HEK293 (cell line): ENCODE measurements around the gene FXYD5.

Experiments
- KLF7 ChIP-seq: fragments of 450-650 bp; formaldehyde crosslinking; IDR thresholded peaks from 2 replicates; pipeline ENCODE4 v1.5.1; 2016; ENCODE audit warnings: missing biosample characterization, missing genetic modification characterization, borderline replicate concordance
- OSR2 ChIP-seq: fragments of 450-650 bp; formaldehyde crosslinking; IDR thresholded peaks from 2 replicates; pipeline ENCODE4 v1.5.1; 2016; ENCODE audit warnings: missing biosample characterization, missing genetic modification characterization
- OVOL3 ChIP-seq: fragments of 450-650 bp; formaldehyde crosslinking; IDR thresholded peaks from 2 replicates; pipeline ENCODE4 v1.5.1; 2016; ENCODE audit warnings: missing biosample characterization, missing genetic modification characterization
- SCRT2 ChIP-seq: fragments of 450-650 bp; formaldehyde crosslinking; IDR thresholded peaks from 2 replicates; pipeline ENCODE4 v1.5.1; 2016; ENCODE audit warnings: missing biosample characterization, missing genetic modification characterization
- ZBTB21 ChIP-seq: fragments of 450-650 bp; formaldehyde crosslinking; IDR thresholded peaks from 2 replicates; pipeline ENCODE4 v1.5.1; 2017; ENCODE audit warnings: missing biosample characterization, missing genetic modification characterization
- ZEB2 ChIP-seq: fragments of 450-650 bp; formaldehyde crosslinking; IDR thresholded peaks from 2 replicates; pipeline ENCODE4 v1.5.1; 2016; ENCODE audit warnings: missing biosample characterization, missing genetic modification characterization
- ZFP3 ChIP-seq: fragments of 450-650 bp; formaldehyde crosslinking; IDR thresholded peaks from 2 replicates; pipeline ENCODE4 v1.5.1; 2016; ENCODE audit warnings: low read depth, missing biosample characterization, missing genetic modification characterization
- ZFP69B ChIP-seq: fragments of 450-650 bp; formaldehyde crosslinking; IDR thresholded peaks from 2 replicates; pipeline ENCODE4 v1.5.1; 2016; ENCODE audit warnings: missing biosample characterization, missing genetic modification characterization
- ZNF138 ChIP-seq: fragments of 450-650 bp; formaldehyde crosslinking; IDR thresholded peaks from 2 replicates; pipeline ENCODE4 v1.5.1; 2016; ENCODE audit warnings: missing biosample characterization, missing genetic modification characterization, borderline replicate concordance
- ZNF16 ChIP-seq: fragments of 450-650 bp; formaldehyde crosslinking; IDR thresholded peaks from 2 replicates; pipeline ENCODE4 v1.5.1; 2016; ENCODE audit warnings: low read depth, missing biosample characterization, missing genetic modification characterization
- ZNF19 ChIP-seq: fragments of 450-650 bp; formaldehyde crosslinking; IDR thresholded peaks from 2 replicates; pipeline ENCODE4; 2016; ENCODE audit warnings: missing biosample characterization, missing genetic modification characterization, low read depth
- ZNF2 ChIP-seq: fragments of 450-650 bp; formaldehyde crosslinking; IDR thresholded peaks from 2 replicates; pipeline ENCODE4 v1.5.1; 2016; ENCODE audit warnings: missing biosample characterization, missing genetic modification characterization
- ZNF366 ChIP-seq: fragments of 450-650 bp; formaldehyde crosslinking; conservative IDR thresholded peaks from 2 replicates; pipeline ENCODE4 v1.5.1; 2016; ENCODE audit warnings: missing biosample characterization, missing genetic modification characterization
- ZNF548 ChIP-seq: fragments of 450-650 bp; formaldehyde crosslinking; IDR thresholded peaks from 2 replicates; pipeline ENCODE4 v1.5.1; 2016; ENCODE audit warnings: missing biosample characterization, missing genetic modification characterization
- ZNF585B ChIP-seq: fragments of 450-650 bp; formaldehyde crosslinking; IDR thresholded peaks from 2 replicates; pipeline ENCODE4 v1.5.1; 2016; ENCODE audit warnings: missing biosample characterization, missing genetic modification characterization
- ZNF600 ChIP-seq: fragments of 450-650 bp; formaldehyde crosslinking; IDR thresholded peaks from 2 replicates; pipeline ENCODE4 v1.5.1; 2016; ENCODE audit warnings: missing biosample characterization, missing genetic modification characterization
- ZNF624 ChIP-seq: fragments of 450-650 bp; formaldehyde crosslinking; IDR thresholded peaks from 2 replicates; pipeline ENCODE4 v1.5.1; 2017; ENCODE audit warnings: missing biosample characterization, missing genetic modification characterization
- ZNF76 ChIP-seq: fragments of 450-650 bp; formaldehyde crosslinking; IDR thresholded peaks from 2 replicates; pipeline ENCODE4; 2016; ENCODE audit warnings: low read depth, missing biosample characterization, missing genetic modification characterization, borderline replicate concordance
- ZNF792 ChIP-seq: fragments of 450-650 bp; formaldehyde crosslinking; IDR thresholded peaks from 2 replicates; pipeline ENCODE4 v1.5.1; 2016; ENCODE audit warnings: missing biosample characterization, missing genetic modification characterization
- ZXDB ChIP-seq: fragments of 450-650 bp; formaldehyde crosslinking; IDR thresholded peaks from 2 replicates; pipeline ENCODE4 v1.5.1; 2016; ENCODE audit warnings: missing biosample characterization, missing genetic modification characterization
- TF ChIP-seq, protein P1 (sequence below): fragments of 450-650 bp; formaldehyde crosslinking; IDR thresholded peaks from 2 replicates; pipeline ENCODE4 v1.5.1; 2016; ENCODE audit warnings: missing biosample characterization, missing genetic modification characterization
- TF ChIP-seq, protein P2 (sequence below): fragments of 450-650 bp; formaldehyde crosslinking; IDR thresholded peaks from 2 replicates; pipeline ENCODE4 v1.5.1; 2016; ENCODE audit warnings: missing biosample characterization, missing genetic modification characterization
- TF ChIP-seq, protein P3 (sequence below): IDR thresholded peaks from 2 replicates; pipeline ENCODE4 v1.6.1; 2011; ENCODE audit warnings: mild to moderate bottlenecking, low read depth, low read length, borderline replicate concordance
- TF ChIP-seq, protein P4 (sequence below): fragments of 450-650 bp; formaldehyde crosslinking; IDR thresholded peaks from 2 replicates; pipeline ENCODE4 v1.5.1; 2017; ENCODE audit warnings: missing biosample characterization, missing genetic modification characterization
- TF ChIP-seq, protein P5 (sequence below): fragments of 450-650 bp; formaldehyde crosslinking; IDR thresholded peaks from 2 replicates; pipeline ENCODE4 v1.5.1; 2017; ENCODE audit warnings: missing biosample characterization, missing genetic modification characterization
- TF ChIP-seq, protein P6 (sequence below): fragments of 450-650 bp; formaldehyde crosslinking; IDR thresholded peaks from 2 replicates; pipeline ENCODE4 v1.5.1; 2016; ENCODE audit warnings: missing biosample characterization, missing genetic modification characterization

The FXYD5 gene

DNA sequence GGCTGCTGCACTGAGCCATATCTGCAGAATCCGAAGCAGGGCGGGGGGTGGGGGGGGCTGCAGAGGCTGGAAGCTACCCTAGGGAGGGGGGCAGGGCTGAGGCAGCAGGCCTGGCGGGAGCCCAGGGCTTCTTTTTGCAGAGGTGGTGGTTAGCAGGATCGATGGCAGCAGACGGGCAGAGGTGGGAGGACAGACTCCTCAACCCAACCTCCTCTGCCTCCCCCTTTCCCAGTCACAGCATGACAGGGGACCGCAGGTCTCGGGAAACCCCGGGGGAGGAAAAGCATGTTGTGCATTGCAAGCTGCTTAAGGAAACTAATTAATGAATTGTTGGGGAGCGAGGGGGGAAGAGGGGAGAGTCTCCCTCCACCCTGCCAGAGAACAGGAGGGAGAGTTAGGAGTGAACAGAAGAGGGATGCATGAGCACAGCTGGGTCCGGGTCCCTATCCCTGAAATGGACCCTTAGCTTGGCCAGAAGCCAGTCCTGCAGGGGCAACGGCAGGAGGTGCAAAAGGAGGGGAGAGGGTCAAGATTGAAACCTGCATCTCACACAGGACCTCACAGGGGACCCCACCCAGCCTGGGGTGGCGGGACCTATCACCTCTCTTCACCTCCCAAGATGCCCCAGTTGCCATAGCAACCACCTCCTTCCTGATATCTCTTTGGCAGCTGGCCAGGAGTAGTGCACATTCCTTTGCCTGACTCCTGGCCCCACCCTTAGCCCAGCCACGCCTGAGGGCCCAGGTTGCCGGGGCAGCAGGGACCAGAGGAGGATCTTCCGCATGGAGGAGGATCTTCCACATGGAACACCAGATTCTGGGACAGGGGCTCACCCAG is 9.7 kb upstream of the FXYD5 start (continued):
- TF ChIP-seq ZNF16 (tag by site-specific recombination) (no peak), ZXDB (peak; percentile 88), ZFP3 (no peak), ZFP69B (0 out of 2 replicates have a peak, but pooled peaks have one; percentile 64), ZBTB21 (tag by site-specific recombination) (peak; percentile 48; the same call in 1 of the 2 replicates), KLF7 (tag by site-specific recombination) (peak; percentile 39; the same call in 1 of the 2 replicates), ZNF19 (no peak), ZNF2 (peak; percentile 78; the same call in 1 of the 2 replicates), ZNF624 (tag by site-specific recombination) (no peak), ZNF366 (tag by site-specific recombination) (peak; percentile 82), ZNF585B (tag by site-specific recombination) (no peak), ZNF138 (no peak), ZNF548 (tag by site-specific recombination) (no peak; the same call in 1 of the 2 replicates), OVOL3 (tag by site-specific recombination) (no peak), ZNF600 (tag by site-specific recombination) (peak; percentile 30; the same call in 1 of the 2 replicates), ZNF792 (tag by site-specific recombination) (no peak), SCRT2 (tag by site-specific recombination) (no peak), ZEB2 (tag by site-specific recombination) (0 out of 2 replicates have a peak, but pooled peaks have one; percentile 56), ZNF76 (tag by site-specific recombination) (peak; percentile 18; the same call in 1 of the 2 replicates), OSR2 (tag by site-specific recombination) (no peak)
- TF ChIP-seq, protein P1, sequence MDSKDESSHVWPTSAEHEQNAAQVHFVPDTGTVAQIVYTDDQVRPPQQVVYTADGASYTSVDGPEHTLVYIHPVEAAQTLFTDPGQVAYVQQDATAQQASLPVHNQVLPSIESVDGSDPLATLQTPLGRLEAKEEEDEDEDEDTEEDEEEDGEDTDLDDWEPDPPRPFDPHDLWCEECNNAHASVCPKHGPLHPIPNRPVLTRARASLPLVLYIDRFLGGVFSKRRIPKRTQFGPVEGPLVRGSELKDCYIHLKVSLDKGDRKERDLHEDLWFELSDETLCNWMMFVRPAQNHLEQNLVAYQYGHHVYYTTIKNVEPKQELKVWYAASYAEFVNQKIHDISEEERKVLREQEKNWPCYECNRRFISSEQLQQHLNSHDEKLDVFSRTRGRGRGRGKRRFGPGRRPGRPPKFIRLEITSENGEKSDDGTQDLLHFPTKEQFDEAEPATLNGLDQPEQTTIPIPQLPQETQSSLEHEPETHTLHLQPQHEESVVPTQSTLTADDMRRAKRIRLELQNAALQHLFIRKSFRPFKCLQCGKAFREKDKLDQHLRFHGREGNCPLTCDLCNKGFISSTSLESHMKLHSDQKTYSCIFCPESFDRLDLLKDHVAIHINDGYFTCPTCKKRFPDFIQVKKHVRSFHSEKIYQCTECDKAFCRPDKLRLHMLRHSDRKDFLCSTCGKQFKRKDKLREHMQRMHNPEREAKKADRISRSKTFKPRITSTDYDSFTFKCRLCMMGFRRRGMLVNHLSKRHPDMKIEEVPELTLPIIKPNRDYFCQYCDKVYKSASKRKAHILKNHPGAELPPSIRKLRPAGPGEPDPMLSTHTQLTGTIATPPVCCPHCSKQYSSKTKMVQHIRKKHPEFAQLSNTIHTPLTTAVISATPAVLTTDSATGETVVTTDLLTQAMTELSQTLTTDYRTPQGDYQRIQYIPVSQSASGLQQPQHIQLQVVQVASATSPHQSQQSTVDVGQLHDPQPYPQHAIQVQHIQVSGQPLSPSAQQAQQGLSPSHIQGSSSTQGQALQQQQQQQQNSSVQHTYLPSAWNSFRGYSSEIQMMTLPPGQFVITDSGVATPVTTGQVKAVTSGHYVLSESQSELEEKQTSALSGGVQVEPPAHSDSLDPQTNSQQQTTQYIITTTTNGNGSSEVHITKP (tag by site-specific recombination), result peak; percentile 96
- TF ChIP-seq, protein P2, sequence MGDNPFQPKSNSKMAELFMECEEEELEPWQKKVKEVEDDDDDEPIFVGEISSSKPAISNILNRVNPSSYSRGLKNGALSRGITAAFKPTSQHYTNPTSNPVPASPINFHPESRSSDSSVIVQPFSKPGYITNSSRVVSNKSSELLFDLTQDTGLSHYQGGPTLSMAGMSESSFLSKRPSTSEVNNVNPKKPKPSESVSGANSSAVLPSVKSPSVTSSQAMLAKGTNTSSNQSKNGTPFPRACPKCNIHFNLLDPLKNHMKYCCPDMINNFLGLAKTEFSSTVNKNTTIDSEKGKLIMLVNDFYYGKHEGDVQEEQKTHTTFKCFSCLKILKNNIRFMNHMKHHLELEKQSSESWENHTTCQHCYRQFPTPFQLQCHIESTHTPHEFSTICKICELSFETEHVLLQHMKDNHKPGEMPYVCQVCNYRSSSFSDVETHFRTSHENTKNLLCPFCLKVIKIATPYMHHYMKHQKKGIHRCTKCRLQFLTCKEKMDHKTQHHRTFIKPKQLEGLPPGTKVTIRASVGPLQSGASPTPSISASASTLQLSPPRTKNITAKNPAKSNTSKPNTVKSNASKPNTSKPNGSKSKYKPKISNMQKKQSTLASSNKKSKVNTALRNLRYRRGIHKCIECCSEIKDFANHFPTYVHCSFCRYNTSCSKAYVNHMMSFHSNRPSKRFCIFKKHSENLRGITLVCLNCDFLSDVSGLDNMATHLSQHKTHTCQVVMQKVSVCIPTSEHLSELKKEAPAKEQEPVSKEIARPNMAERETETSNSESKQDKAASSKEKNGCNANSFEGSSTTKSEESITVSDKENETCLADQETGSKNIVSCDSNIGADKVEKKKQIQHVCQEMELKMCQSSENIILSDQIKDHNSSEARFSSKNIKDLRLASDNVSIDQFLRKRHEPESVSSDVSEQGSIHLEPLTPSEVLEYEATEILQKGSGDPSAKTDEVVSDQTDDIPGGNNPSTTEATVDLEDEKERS (tag by site-specific recombination), result no peak
- TF ChIP-seq, protein P3, sequence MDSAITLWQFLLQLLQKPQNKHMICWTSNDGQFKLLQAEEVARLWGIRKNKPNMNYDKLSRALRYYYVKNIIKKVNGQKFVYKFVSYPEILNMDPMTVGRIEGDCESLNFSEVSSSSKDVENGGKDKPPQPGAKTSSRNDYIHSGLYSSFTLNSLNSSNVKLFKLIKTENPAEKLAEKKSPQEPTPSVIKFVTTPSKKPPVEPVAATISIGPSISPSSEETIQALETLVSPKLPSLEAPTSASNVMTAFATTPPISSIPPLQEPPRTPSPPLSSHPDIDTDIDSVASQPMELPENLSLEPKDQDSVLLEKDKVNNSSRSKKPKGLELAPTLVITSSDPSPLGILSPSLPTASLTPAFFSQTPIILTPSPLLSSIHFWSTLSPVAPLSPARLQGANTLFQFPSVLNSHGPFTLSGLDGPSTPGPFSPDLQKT, result no peak
- TF ChIP-seq, protein P4, sequence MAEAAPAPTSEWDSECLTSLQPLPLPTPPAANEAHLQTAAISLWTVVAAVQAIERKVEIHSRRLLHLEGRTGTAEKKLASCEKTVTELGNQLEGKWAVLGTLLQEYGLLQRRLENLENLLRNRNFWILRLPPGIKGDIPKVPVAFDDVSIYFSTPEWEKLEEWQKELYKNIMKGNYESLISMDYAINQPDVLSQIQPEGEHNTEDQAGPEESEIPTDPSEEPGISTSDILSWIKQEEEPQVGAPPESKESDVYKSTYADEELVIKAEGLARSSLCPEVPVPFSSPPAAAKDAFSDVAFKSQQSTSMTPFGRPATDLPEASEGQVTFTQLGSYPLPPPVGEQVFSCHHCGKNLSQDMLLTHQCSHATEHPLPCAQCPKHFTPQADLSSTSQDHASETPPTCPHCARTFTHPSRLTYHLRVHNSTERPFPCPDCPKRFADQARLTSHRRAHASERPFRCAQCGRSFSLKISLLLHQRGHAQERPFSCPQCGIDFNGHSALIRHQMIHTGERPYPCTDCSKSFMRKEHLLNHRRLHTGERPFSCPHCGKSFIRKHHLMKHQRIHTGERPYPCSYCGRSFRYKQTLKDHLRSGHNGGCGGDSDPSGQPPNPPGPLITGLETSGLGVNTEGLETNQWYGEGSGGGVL (tag by site-specific recombination), result peak; percentile 98
- TF ChIP-seq, protein P5, sequence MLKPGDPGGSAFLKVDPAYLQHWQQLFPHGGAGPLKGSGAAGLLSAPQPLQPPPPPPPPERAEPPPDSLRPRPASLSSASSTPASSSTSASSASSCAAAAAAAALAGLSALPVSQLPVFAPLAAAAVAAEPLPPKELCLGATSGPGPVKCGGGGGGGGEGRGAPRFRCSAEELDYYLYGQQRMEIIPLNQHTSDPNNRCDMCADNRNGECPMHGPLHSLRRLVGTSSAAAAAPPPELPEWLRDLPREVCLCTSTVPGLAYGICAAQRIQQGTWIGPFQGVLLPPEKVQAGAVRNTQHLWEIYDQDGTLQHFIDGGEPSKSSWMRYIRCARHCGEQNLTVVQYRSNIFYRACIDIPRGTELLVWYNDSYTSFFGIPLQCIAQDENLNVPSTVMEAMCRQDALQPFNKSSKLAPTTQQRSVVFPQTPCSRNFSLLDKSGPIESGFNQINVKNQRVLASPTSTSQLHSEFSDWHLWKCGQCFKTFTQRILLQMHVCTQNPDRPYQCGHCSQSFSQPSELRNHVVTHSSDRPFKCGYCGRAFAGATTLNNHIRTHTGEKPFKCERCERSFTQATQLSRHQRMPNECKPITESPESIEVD (tag by site-specific recombination), result no peak
- TF ChIP-seq, protein P6, sequence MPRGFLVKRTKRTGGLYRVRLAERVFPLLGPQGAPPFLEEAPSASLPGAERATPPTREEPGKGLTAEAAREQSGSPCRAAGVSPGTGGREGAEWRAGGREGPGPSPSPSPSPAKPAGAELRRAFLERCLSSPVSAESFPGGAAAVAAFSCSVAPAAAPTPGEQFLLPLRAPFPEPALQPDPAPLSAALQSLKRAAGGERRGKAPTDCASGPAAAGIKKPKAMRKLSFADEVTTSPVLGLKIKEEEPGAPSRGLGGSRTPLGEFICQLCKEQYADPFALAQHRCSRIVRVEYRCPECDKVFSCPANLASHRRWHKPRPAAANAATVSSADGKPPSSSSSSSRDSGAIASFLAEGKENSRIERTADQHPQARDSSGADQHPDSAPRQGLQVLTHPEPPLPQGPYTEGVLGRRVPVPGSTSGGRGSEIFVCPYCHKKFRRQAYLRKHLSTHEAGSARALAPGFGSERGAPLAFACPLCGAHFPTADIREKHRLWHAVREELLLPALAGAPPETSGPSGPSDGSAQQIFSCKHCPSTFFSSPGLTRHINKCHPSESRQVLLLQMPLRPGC, result peak; percentile 79
